Mesendoderm (in vitro differentiated cells): ENCODE data around the gene SLC7A4.

Experiments
- DNase-seq: peaks from one replicate; pipeline ENCODE4 v3.0.0; 2013
- H2AK5ac ChIP-seq: 2 replicates; pipeline ENCODE4 v1.6.1; 2013; ENCODE audit warnings: low read length, inconsistent platforms
- H2BK120ac ChIP-seq: 2 replicates; pipeline ENCODE4 v1.6.1; 2013; ENCODE audit warnings: low read depth, mild to moderate bottlenecking, low read length, moderate library complexity, mixed read lengths
- H2BK15ac ChIP-seq: replicated peaks from 2 replicates; pipeline ENCODE4 v1.6.1; 2013; ENCODE audit warnings: low read depth, mild to moderate bottlenecking, moderate library complexity
- H2BK5ac ChIP-seq: 2 replicates; pipeline ENCODE4 v1.6.1; 2013; ENCODE audit warnings: low read length, inconsistent platforms
- H3K18ac ChIP-seq: 2 replicates; pipeline ENCODE4 v1.6.1; 2013; ENCODE audit warnings: mild to moderate bottlenecking, low read length, mixed read lengths
- H3K23ac ChIP-seq: one replicate; pipeline ENCODE4 v1.6.1; 2013; ENCODE audit warnings: low read length
- H3K27ac ChIP-seq: 2 replicates; pipeline ENCODE4 v1.5.1; 2013; ENCODE audit warnings: low read depth, mild to moderate bottlenecking, inconsistent platforms, low read length, moderate library complexity
- H3K27me3 ChIP-seq: 2 replicates; pipeline ENCODE4 v1.6.1; 2013; ENCODE audit warnings: low read length, control low read depth, mild to moderate bottlenecking, inconsistent platforms; ENCODE audit not compliant: insufficient read depth, poor library complexity
- H3K36me3 ChIP-seq: 2 replicates; pipeline ENCODE4 v1.6.1; 2013; ENCODE audit warnings: low read length, inconsistent platforms; ENCODE audit not compliant: control insufficient read depth, insufficient read depth
- H3K4ac ChIP-seq: one replicate; pipeline ENCODE4 v1.6.1; 2013; ENCODE audit warnings: low read depth, mild to moderate bottlenecking, low read length, moderate library complexity
- H3K4me1 ChIP-seq: 2 replicates; pipeline ENCODE4 v1.6.1; 2013; ENCODE audit warnings: low read depth, low read length, inconsistent platforms; ENCODE audit not compliant: control insufficient read depth
- H3K4me2 ChIP-seq: 2 replicates; pipeline ENCODE4 v1.6.1; 2013; ENCODE audit warnings: low read length
- H3K4me3 ChIP-seq: 2 replicates; pipeline ENCODE4 v1.5.1; 2013; ENCODE audit warnings: mild to moderate bottlenecking, low read length
- H3K56ac ChIP-seq: one replicate; pipeline ENCODE4 v1.6.1; 2013; ENCODE audit warnings: low read length
- H3K79me1 ChIP-seq: 2 replicates; pipeline ENCODE4 v1.6.1; 2013; ENCODE audit warnings: low read length, inconsistent platforms
- H3K79me2 ChIP-seq: 2 replicates; pipeline ENCODE4 v1.6.1; 2013; ENCODE audit warnings: mild to moderate bottlenecking, low read length; ENCODE audit not compliant: control insufficient read depth, insufficient read depth
- H3K9ac ChIP-seq: 2 replicates; pipeline ENCODE4 v1.6.1; 2013; ENCODE audit warnings: low read length, inconsistent platforms
- H4K5ac ChIP-seq: one replicate; pipeline ENCODE4 v1.6.1; 2013; ENCODE audit warnings: low read length
- H4K8ac ChIP-seq: one replicate; pipeline ENCODE4 v1.6.1; 2013; ENCODE audit warnings: low read depth, mild to moderate bottlenecking, control low read depth, low read length, moderate library complexity
- WGBS: extraction: QIAGEN DNeasy Blood & Tissue Kit; methylation state at CpG from one replicate; pipeline ENCODE4 v1.1.7; 2013; ENCODE audit warnings: low lambda C conversion rate, missing lambda C conversion rate; ENCODE audit not compliant: insufficient coverage; ENCODE audit errors: extremely low coverage; 5-methylcytosine and 5-hydroxymethylcytosine counted together

Gene SLC7A4

GRCh38 chr22:21047035-21047661 lies 14.8 kb upstream of the SLC7A4 start:
- no peak overlapping the region for H3K23ac ChIP-seq
- H3K79me1 ChIP-seq: no peaks in the 10 kb centered on the region
- no peak overlapping the region for H3K18ac ChIP-seq

DNA sequence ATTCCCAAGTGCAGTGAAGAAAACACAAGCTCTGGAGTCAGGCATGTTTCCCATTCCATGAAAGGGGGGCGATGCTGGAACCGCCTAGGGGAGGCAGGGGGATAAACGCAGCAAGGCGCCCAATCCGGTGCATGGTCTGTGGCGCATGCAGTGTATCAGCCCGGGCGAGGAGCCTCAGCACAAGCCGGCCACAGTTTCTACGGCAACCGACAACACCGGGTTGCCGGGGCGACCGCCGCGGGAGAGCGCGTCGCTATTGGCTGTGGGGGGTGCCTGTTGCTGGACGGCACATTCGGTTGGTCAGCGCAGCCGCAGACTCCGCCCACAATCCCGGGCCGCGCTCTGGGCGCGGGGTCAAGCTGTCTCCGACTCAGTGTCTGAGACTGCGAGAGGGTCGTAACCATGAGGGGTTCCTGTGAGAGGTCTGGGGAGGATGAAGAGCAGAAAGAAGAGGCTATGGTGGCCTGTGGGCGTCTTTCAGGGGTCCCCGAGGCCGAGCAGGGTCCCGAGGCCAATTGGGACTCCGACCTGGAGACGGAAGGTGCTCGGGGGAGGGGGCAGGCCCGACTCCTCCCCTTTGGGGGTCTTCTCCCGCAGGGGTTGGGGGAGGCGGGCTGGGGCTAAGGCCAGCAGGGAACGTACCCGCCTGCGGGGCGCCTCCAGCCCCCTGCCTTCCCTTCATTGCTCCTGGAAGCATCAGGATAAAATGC lies 13.4 kb upstream of the SLC7A4 start, which contains the start of gene LRRC74B:
Gene LRRC74B, plus strand, starts transcription at position 362 of the 710 bp plus-strand sequence. Its CDS starts 41 bp downstream, at position 403.
- no peaks in the 10 kb centered on the region for H3K27me3 ChIP-seq
- no peak within 1 kb of the TSS for H3K18ac ChIP-seq
- H3K79me1 ChIP-seq: no peaks in the 10 kb centered on the region
- H2AK5ac ChIP-seq: no peak within 1 kb of the TSS
- H3K4me3 ChIP-seq: peak within 1 kb of the TSS; percentile 65
- H3K56ac ChIP-seq: peak within 1 kb of the TSS; percentile 34
- no peak within 1 kb of the TSS for H4K5ac ChIP-seq
- no peak within 1 kb of the TSS for H2BK120ac ChIP-seq
- peak; percentile 97 for DNase-seq
- H3K79me2 ChIP-seq: no peaks in the 10 kb centered on the region
- H3K4me1 ChIP-seq: peaks cover 4% of the 10 kb centered on the region
- H3K4ac ChIP-seq: no peak within 1 kb of the TSS
- H2BK5ac ChIP-seq: no peak within 1 kb of the TSS
- H2BK15ac ChIP-seq: no peak within 1 kb of the TSS
- H3K36me3 ChIP-seq: no peaks in the 10 kb centered on the region
- no peak within 1 kb of the TSS for H3K27ac ChIP-seq
- peak within 1 kb of the TSS; percentile 82 for H3K4me2 ChIP-seq
- H3K23ac ChIP-seq: no peak within 1 kb of the TSS
- peak within 1 kb of the TSS; percentile 46 for H3K9ac ChIP-seq
- WGBS: no CpG with 5 or more reads among the region's 47 CpGs
- no peak within 1 kb of the TSS for H4K8ac ChIP-seq

More at GRCh38 chr22:21047035-21047661, 14.8 kb upstream of the SLC7A4 start:
- H2BK5ac ChIP-seq: no peak overlapping the region
- no peak overlapping the region for H3K4ac ChIP-seq
- no peak overlapping the region for H3K27ac ChIP-seq
- no peak overlapping the region for H2AK5ac ChIP-seq
- H3K4me2 ChIP-seq: no peak overlapping the region
- H3K9ac ChIP-seq: no peak overlapping the region
- H3K4me3 ChIP-seq: no peak overlapping the region
- H2BK120ac ChIP-seq: no peak overlapping the region
- DNase-seq: no peak
- peaks cover 6% of the 10 kb centered on the region for H3K4me1 ChIP-seq
- no peak overlapping the region for H3K56ac ChIP-seq
- H3K36me3 ChIP-seq: no peaks in the 10 kb centered on the region
- H4K8ac ChIP-seq: no peak overlapping the region
- H2BK15ac ChIP-seq: no peak overlapping the region
- no peak overlapping the region for H4K5ac ChIP-seq
- H3K79me2 ChIP-seq: no peaks in the 10 kb centered on the region
- WGBS: no CpG with 5 or more reads among the region's 14 CpGs
- H3K27me3 ChIP-seq: no peaks in the 10 kb centered on the region

DNA sequence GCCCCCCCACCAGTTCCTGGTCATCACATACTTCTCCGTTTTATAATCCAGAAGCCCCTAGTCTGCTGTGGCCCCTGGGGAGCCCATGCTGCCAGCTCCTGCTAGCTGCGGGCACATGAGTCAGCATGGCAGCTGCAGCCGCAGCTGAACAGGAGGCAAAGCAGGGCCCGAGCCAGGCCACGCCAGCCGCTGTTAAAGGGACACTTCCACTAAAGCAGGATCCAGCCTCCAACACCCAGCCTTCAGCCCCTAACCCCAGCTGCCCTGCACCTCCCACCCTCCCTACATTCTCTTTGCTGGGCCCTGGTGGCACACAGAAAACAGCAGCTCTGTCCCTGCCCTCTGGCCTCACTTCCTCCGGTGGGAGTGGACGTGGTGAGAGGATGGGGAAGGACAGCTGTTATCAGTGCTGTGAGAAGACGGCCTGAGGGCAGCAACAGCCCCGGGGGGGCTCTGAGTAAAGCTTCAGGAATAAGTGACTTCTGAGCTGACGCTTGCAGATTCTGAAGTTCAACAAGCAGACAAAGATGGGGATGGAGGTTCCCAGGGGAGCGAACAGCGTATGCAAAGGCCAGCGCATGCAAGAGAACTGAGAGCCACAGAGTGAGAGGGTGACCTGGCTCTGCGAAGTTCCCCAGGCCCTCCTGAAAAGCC lies 12.7 kb upstream of the SLC7A4 start:
- no peak overlapping the region for H3K27ac ChIP-seq
- no peak overlapping the region for H3K4ac ChIP-seq
- peak; percentile 76 for DNase-seq
- no peak overlapping the region for H3K4me3 ChIP-seq
- no peak overlapping the region for H3K23ac ChIP-seq
- no peak overlapping the region for H3K18ac ChIP-seq
- no peak overlapping the region for H4K5ac ChIP-seq
- no peak overlapping the region for H2BK5ac ChIP-seq
- H2BK15ac ChIP-seq: no peak overlapping the region
- no peaks in the 10 kb centered on the region for H3K27me3 ChIP-seq
- no peaks in the 10 kb centered on the region for H3K79me1 ChIP-seq
- no peaks in the 10 kb centered on the region for H3K36me3 ChIP-seq
- no peak overlapping the region for H2BK120ac ChIP-seq
- H4K8ac ChIP-seq: no peak overlapping the region
- no CpG with 5 or more reads among the region's 15 CpGs for whole genome bisulfite sequencing
- no peaks in the 10 kb centered on the region for H3K79me2 ChIP-seq
- H3K4me1 ChIP-seq: peaks cover 4% of the 10 kb centered on the region
- peak overlapping the region; percentile 73 for H3K4me2 ChIP-seq
- H3K56ac ChIP-seq: no peak overlapping the region
- no peak overlapping the region for H2AK5ac ChIP-seq
- H3K9ac ChIP-seq: no peak overlapping the region

GRCh38 chr22:21043860-21044535 lies 11.6 kb upstream of the SLC7A4 start:
- Histone ChIP-seq H3K27me3 (no peaks in the 10 kb centered on the region), H4K8ac (no peak overlapping the region), H3K9ac (no peak overlapping the region), H2BK5ac (no peak overlapping the region), H3K4ac (no peak overlapping the region), H2BK15ac (no peak overlapping the region), H3K4me2 (no peak overlapping the region), H3K79me2 (no peaks in the 10 kb centered on the region), H3K79me1 (no peaks in the 10 kb centered on the region), H3K23ac (no peak overlapping the region), H2AK5ac (no peak overlapping the region), H3K36me3 (no peaks in the 10 kb centered on the region), H3K27ac (no peak overlapping the region), H3K18ac (no peak overlapping the region), H3K56ac (no peak overlapping the region), H2BK120ac (no peak overlapping the region), H4K5ac (no peak overlapping the region), H3K4me1 (peaks cover 4% of the 10 kb centered on the region), H3K4me3 (no peak overlapping the region)
- WGBS: no CpG with 5 or more reads among the region's 15 CpGs
- no peak for DNase-seq

DNA sequence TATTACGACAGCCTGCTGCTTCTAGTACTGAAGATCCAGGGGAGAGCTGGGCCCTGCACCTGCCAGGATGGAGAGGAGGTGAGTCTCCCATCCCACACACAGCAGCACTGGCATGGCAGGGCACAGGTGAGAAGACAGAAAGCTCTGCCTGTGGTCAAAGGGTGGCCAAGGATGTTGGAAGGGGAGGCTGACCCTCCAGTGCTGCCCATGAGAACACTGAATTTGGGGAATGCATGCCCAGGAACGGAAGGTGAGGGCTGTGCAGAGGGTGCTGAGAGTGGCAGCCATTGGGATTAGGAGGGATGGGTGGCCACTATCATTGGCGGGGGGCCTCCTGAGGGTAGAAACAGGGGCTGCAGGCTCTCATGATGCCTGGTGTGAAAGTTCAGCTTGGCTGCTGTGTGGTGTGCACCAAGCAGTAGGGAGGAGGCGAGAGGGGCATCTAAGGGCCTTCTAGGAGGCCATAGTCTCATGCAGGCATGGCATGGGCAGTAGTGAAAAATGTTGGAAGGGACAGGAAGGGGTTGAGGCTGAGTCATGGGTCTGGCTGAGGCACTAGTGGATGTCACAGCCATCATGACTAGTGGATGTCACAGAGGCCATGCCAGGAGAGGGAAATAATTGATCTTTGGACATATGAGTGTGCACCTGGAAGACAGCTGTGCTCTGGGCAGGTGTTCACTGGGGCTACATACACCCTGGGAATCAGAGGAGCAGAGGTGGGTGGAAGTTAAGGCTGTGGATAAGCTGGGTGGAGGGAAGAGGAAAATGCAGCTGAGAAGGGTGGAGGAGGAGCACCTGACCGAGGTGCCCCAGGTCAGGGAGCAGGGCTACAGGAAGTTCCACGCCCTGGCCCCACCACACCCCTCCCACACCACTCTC lies 10.9 kb upstream of the SLC7A4 start:
- H2BK120ac ChIP-seq: no peak overlapping the region
- no CpG with 5 or more reads among the region's 6 CpGs for WGBS

More for the DNA sequence above, 10.9 kb upstream of the SLC7A4 start:
- no peak overlapping the region for H2AK5ac ChIP-seq
- no peak overlapping the region for H3K4me3 ChIP-seq
- H4K5ac ChIP-seq: no peak overlapping the region
- H3K4me2 ChIP-seq: no peak overlapping the region
- DNase-seq: no peak
- no peak overlapping the region for H3K18ac ChIP-seq
- H2BK15ac ChIP-seq: no peak overlapping the region
- peaks cover 4% of the 10 kb centered on the region for H3K4me1 ChIP-seq
- no peak overlapping the region for H2BK5ac ChIP-seq
- no peaks in the 10 kb centered on the region for H3K79me1 ChIP-seq
- H3K79me2 ChIP-seq: no peaks in the 10 kb centered on the region
- no peaks in the 10 kb centered on the region for H3K27me3 ChIP-seq
- H3K9ac ChIP-seq: no peak overlapping the region
- no peak overlapping the region for H3K27ac ChIP-seq
- H3K36me3 ChIP-seq: no peaks in the 10 kb centered on the region
- no peak overlapping the region for H4K8ac ChIP-seq
- H3K23ac ChIP-seq: no peak overlapping the region
- H3K56ac ChIP-seq: no peak overlapping the region
- H3K4ac ChIP-seq: no peak overlapping the region
